ENCODE data around the gene GYG2.

GRCh38 chrX:2875798-2876399, 47.2 kb downstream of the GYG2 start:
- TF ChIP-seq CTCF (IDR thresholded peaks at IDR 0.05; ENCODE audit: poor library complexity) (peak; percentile 45), EZH2 (IDR thresholded peaks at IDR 0.05; ENCODE audit: borderline replicate concordance) (no peak)

All from hepatocyte (in vitro differentiated cells).